Measurements from ENCODE around the gene PPP1R14C.

Gene PPP1R14C

GRCh38 chr6:150220634-150221551 is 78.0 kb downstream of the PPP1R14C start:
- TF ChIP-seq CTCF (IDR thresholded peaks at IDR 0.05; ENCODE audit: low read depth, low read length, missing control alignments) = no peak
- H3K4me3 ChIP-seq (ENCODE audit: low read depth, low read length) = no peak overlapping the region
- no peak for DNase-seq (ENCODE audit: low read depth)
- in situ Hi-C loops (cut with HindIII; ENCODE audit: low sequenced_read_pairs) = no loop called here

- no peak for TF ChIP-seq CTCF (IDR thresholded peaks at IDR 0.05; ENCODE audit: low read depth, low read length, missing control alignments)
- in situ Hi-C loops (cut with HindIII; ENCODE audit: low sequenced_read_pairs) = no loop called here
- no peak overlapping the region for H3K4me3 ChIP-seq (ENCODE audit: low read depth, low read length)
- DNase-seq (ENCODE audit: low read depth) = no peak
These were observed 82.0 kb downstream of the PPP1R14C start for GRCh38 chr6:150224820-150225219.

- no peak overlapping the region for H3K4me3 ChIP-seq (ENCODE audit: low read depth, low read length)
- DNase-seq (ENCODE audit: low read depth) = no peak
- in situ Hi-C loops (cut with HindIII; ENCODE audit: low sequenced_read_pairs) = no loop called here
- TF ChIP-seq CTCF (IDR thresholded peaks at IDR 0.05; ENCODE audit: low read depth, low read length, missing control alignments) = no peak
These were observed 84.4 kb downstream of the PPP1R14C start for GRCh38 chr6:150227281-150227680.

DNA sequence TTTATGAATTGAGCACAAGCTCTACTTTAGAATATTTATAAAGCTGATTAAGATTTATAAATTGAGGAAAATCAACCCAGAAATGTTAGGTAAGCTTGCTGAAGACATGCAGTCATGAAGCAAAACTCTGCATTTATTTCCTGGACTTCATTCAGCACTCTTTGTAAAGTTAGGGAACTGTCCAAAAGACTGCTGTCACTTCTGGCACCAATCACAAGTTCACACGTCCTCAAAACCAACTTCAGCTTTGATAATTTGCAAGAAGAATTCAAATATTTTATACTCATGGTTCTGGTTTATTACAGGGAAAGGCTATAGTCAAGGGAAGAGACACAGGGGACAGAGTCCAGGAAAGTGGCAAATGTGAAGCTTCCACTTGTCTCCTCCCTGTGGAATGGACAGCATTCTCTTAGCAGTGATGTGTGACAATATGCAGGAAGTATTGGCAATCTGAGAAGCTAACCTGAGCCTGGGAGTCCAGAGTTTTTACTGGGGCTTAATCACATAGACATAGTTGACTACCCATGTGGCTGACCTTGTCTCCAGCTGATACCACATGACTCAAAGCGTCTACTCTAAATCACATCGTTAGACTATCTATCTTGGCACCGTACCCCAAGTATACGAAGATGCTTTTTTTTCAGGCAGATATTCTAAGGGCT is 85.4 kb downstream of the PPP1R14C start:
- no peak for TF ChIP-seq CTCF (IDR thresholded peaks at IDR 0.05; ENCODE audit: low read depth, low read length, missing control alignments)
- DNase-seq (ENCODE audit: low read depth) = no peak
- in situ Hi-C loops (cut with HindIII; ENCODE audit: low sequenced_read_pairs) = no loop called here
- no peak overlapping the region for H3K4me3 ChIP-seq (ENCODE audit: low read depth, low read length)

GRCh38 chr6:150229436-150230163 is 86.8 kb downstream of the PPP1R14C start:
- DNase-seq (ENCODE audit: low read depth) = no peak
- in situ Hi-C loops (cut with HindIII; ENCODE audit: low sequenced_read_pairs) = no loop called here
- H3K4me3 ChIP-seq (ENCODE audit: low read depth, low read length) = no peak overlapping the region
- no peak for TF ChIP-seq CTCF (IDR thresholded peaks at IDR 0.05; ENCODE audit: low read depth, low read length, missing control alignments)

DNA sequence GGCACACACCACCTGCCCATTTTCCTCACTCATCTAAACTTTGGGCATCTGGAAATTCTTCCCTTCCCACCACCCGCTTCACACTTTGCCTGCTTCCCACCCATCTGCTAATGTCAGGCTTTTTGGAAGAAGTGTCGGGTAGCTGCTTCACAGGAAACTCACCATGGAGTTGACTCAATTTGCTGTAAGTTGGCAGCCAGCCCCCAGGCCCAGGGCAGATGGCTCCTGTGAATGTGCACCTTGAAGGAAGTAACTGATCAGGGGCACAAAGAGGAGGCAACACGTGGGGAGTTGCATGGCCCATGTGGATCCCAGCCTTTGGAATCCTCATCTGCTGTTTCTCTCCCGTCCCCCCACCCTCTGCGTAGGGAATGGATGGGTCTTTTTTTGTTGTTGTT is 87.3 kb downstream of the PPP1R14C start:
- no peak for TF ChIP-seq CTCF (IDR thresholded peaks at IDR 0.05; ENCODE audit: low read depth, low read length, missing control alignments)
- in situ Hi-C loops (cut with HindIII; ENCODE audit: low sequenced_read_pairs) = no loop called here
- no peak for DNase-seq (ENCODE audit: low read depth)
- no peak overlapping the region for H3K4me3 ChIP-seq (ENCODE audit: low read depth, low read length)

Data from astrocyte of the cerebellum (primary cell).